Cardiac fibroblast (primary cell): Measurements from ENCODE around the gene CTTNBP2.

Source experiments
- DNase-seq, 2 donors: peaks; one replicate each; pipeline versions ENCODE4 v3.0.0 to v3.0.0-alpha.2; 2010; ENCODE audit warnings: low read depth in 2 of 2
- H3K4me3 ChIP-seq, 2 donors: replicated peaks in 1 of 2; 1 replicate in 1 of 2; 2 replicates in 1 of 2; pipeline ENCODE4 v1.5.1; 2011; ENCODE audit warnings: low read depth in 2 of 2, low read length in 2 of 2, mild to moderate bottlenecking in 2 of 2, moderate library complexity in 1 of 2
- TF ChIP-seq, protein P1 (sequence below): IDR thresholded peaks from one replicate; pipeline ENCODE4 v1.5.1; 2011; ENCODE audit warnings: low read depth, mild to moderate bottlenecking, low read length, inconsistent platforms

Gene CTTNBP2

GRCh38 chr7:117667456-117667855 is 205.8 kb downstream of the CTTNBP2 start:
- TF ChIP-seq, protein P1, sequence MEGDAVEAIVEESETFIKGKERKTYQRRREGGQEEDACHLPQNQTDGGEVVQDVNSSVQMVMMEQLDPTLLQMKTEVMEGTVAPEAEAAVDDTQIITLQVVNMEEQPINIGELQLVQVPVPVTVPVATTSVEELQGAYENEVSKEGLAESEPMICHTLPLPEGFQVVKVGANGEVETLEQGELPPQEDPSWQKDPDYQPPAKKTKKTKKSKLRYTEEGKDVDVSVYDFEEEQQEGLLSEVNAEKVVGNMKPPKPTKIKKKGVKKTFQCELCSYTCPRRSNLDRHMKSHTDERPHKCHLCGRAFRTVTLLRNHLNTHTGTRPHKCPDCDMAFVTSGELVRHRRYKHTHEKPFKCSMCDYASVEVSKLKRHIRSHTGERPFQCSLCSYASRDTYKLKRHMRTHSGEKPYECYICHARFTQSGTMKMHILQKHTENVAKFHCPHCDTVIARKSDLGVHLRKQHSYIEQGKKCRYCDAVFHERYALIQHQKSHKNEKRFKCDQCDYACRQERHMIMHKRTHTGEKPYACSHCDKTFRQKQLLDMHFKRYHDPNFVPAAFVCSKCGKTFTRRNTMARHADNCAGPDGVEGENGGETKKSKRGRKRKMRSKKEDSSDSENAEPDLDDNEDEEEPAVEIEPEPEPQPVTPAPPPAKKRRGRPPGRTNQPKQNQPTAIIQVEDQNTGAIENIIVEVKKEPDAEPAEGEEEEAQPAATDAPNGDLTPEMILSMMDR, result no peak
- DNase-seq, result peak in 1 of 2 donors; percentile 14
- H3K4me3 ChIP-seq, result no peak overlapping the region

DNA sequence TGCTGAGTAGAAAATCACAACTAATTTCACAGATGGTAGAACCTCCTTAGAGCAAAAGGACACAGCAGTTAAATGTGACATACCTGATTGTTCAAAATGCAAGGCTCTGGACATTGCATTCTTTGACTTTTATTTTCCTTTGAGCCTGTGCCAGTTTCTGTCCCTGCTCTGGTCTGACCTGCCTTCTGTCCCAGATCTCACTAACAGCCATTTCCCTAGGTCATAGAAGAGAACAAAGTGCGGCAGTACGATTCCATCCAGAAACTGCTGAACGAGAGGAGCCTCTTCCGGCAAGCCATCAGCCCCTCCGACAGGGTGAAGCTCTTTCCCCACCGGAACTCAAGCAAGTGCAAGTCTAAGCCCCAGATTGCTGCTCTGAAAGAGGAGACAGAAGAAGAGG is 206.6 kb downstream of the CTTNBP2 start:
- TF ChIP-seq, protein P1, result no peak
- no peak overlapping the region for H3K4me3 ChIP-seq
- no peak for DNase-seq

GRCh38 chr7:117666031-117666430 is 207.2 kb downstream of the CTTNBP2 start:
- peak; percentile 46 to 75 for DNase-seq
- no peak overlapping the region for H3K4me3 ChIP-seq
- TF ChIP-seq, protein P1, result no peak

GRCh38 chr7:117665368-117665767 is 207.9 kb downstream of the CTTNBP2 start:
- TF ChIP-seq, protein P1, result no peak
- peak in 1 of 2 donors; percentile 17 for DNase-seq
- H3K4me3 ChIP-seq, result no peak overlapping the region

- DNase-seq, result no peak
- TF ChIP-seq, protein P1, result no peak
- H3K4me3 ChIP-seq, result no peak overlapping the region
Observed at GRCh38 chr7:117664047-117664446, 209.2 kb downstream of the CTTNBP2 start.

GRCh38 chr7:117661328-117661727 is 211.9 kb downstream of the CTTNBP2 start:
- DNase-seq, result no peak
- TF ChIP-seq, protein P1, result no peak
- no peak overlapping the region for H3K4me3 ChIP-seq
